ENCODE results near the gene ATP9B.

DNA sequence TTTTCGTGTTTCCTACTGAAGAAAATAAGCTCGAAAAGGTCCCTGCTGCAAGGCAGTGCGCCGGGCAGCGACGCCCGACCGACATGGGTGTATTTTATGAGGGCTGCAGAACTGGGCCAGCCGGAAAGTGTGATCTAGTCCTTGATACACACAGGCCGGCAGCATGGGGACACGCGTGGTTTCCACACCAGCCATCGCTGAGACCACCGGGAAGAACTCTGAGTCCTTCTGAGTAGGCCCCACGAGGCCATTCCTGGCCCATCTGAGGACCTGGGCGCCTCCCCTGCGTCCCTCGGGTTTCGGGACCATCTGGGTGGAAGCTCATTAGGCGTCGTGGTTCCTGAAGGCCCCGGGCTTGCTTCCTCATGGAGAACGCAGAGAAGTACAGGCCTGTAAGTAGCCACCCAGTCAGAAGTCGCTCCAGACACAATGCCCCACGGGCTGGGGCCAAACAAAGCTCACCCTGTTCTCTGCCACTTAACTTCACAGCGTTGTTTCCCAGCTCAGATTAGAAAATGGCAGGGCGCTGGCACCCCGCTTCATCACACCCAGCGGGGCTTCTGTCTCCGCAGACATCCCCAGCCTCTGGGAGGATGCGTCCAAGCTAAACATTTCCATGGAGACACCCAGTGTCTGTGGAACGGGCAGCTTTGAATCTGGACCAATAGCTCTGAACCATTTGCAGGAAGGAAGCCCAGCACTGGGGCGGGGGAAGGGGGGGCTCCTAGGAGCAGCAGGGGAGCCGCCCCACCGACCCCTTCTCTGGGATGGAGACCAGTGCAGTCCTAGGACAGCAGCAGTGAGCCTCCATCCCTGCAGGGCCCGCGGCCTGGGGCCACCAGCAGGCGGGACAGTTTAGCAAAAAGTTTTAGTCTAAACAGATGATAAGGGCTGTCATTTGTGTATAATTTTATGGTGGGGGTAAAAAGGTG, 328.9 kb downstream of the ATP9B start:
- TF ChIP-seq YY1 (IDR thresholded peaks at IDR 0.05; ENCODE audit: low read depth) (no peak), POLR2AphosphoS5 (IDR thresholded peaks at IDR 0.05; ENCODE audit: low read depth, low read length) (no peak), GABPA (IDR thresholded peaks at IDR 0.05; ENCODE audit: low read depth) (no peak)
